Measurements from ENCODE around the gene OR10X1. TPM values are rescaled to one million over a fixed set of nuclear protein-coding genes. Genes with fewer than 3 reads are reported as not detected.

OR10X1 gene
- total and polyA plus RNA-seq, 12 donors = not detected

DNA sequence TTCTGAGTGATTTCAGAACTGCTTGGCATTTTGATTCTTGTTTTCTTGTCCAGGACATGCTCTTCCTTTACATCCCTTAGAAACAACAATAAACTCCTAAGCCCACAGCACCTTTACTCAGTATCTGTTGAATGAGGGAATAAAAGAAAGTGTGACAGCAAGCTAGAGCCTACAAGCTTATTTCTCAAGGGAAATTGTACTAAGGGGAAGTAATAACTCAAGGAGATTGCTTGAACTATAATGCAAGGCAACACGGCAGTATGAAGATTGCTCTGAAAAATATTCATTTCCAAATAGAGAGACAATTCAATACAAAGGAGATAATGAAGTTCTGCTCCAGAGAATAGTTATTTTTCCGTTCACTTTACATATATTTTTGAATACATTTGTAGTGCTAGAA, 15.8 kb downstream of the OR10X1 start:
- Histone ChIP-seq H3K4me3 (no peak overlapping the region), H3K4me1 (peaks cover 0 to 8% (median 0%) of the 10 kb centered on the region in 9 donors), H3K9me3 (no peaks in the 10 kb centered on the region), H3K27ac (no peak overlapping the region), H3K36me3 (no peaks in the 10 kb centered on the region), H3K27me3 (no peaks in the 10 kb centered on the region)
- ATAC-seq (no peak), DNase-seq (no peak)
- TF ChIP-seq CTCF (IDR thresholded peaks at IDR 0.05) = no peak
- intact Hi-C loops (cut with DNase I) = no loop called here
- 74 to 78% methylated on average over 2 of the region's 2 CpGs for WGBS, 2 donors

- TF ChIP-seq CTCF (IDR thresholded peaks at IDR 0.05) = no peak
- no peaks in the 10 kb centered on the region for H3K36me3 ChIP-seq
- H3K4me1 ChIP-seq = peaks cover 0 to 6% (median 0%) of the 10 kb centered on the region in 9 donors
- H3K27ac ChIP-seq = no peak overlapping the region
- intact Hi-C loops (cut with DNase I) = no loop called here
- WGBS, 2 donors = 76 to 88% methylated on average over 1 of the region's 1 CpG
- ATAC-seq (no peak), DNase-seq (no peak)
- H3K9me3 ChIP-seq = no peaks in the 10 kb centered on the region
- no peak overlapping the region for H3K4me3 ChIP-seq
- H3K27me3 ChIP-seq = no peaks in the 10 kb centered on the region
Measured at GRCh38 chr1:158559696-158560095, 20.0 kb downstream of the OR10X1 start.

DNA sequence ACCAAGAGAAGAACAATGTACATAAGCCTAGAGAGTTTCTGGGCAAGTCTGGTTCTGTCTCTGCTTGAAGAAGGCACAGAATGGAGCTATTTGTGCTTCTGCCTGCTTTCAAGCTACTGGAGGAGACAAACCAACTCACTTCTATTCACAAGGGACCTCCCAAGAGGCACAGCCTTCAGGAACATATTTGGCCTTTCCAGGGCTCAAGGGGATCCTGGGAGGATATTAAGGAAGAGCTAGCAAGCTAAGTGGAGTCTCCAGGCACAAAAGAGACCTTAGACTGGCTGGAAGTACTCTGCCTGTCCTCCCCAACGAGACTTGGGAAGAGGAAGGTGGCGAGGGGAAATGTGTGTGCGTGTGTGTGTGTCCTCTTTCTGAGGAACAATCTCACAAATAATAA, 25.3 kb downstream of the OR10X1 start, which contains the start of gene OR6Y1:
OR6Y1 (minus strand) TSS at position 54 of the 400 bp plus-strand sequence. CDS start 6,300 bp downstream, outside the sequence.
- H3K9me3 ChIP-seq = no peaks in the 10 kb centered on the region
- peak in 1 of 2 donors; percentile 21 for DNase-seq
- H3K4me1 ChIP-seq = no peaks in the 10 kb centered on the region
- ATAC-seq = peak in 7 of 8 donors; percentile 35 to 82 (median 55)
- H3K27me3 ChIP-seq = no peaks in the 10 kb centered on the region
- 57 to 81% methylated on average over 3 of the region's 3 CpGs for WGBS, 2 donors
- H3K4me3 ChIP-seq = peak within 1 kb of the TSS in 2 of 10 donors; percentile 2 to 6
- no peaks in the 10 kb centered on the region for H3K36me3 ChIP-seq
- intact Hi-C loops (cut with DNase I) = no loop called here
- no peak for TF ChIP-seq CTCF (IDR thresholded peaks at IDR 0.05)
- peak within 1 kb of the TSS in 7 of 10 donors; percentile 4 to 55 (median 28) for H3K27ac ChIP-seq

DNA sequence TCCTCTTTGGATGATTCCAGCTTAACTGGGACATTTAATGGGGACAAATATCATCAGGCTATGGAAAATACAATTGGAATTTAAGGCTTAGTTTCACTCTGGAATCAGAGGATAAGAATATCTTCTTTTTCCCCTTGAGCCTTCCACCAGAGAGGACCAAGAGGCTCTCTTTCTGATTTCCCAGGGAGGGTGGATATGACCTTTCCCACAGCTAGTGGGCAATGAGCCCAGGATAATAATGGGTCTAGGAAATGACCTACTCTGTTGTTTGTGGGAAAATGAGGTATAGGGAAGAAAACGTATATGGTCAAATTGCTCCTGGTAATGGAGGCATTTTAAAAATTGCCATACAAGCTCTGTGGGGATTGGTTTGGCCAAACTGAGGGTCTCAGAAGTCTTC, 27.4 kb downstream of the OR10X1 start:
- H3K4me1 ChIP-seq = no peaks in the 10 kb centered on the region
- no peak overlapping the region for H3K4me3 ChIP-seq
- H3K36me3 ChIP-seq = no peaks in the 10 kb centered on the region
- H3K27ac ChIP-seq = peak overlapping the region in 8 of 10 donors; percentile 29 to 62 (median 43)
- DNase-seq = peak in 1 of 2 donors; percentile 30
- intact Hi-C loops (cut with DNase I) = no loop called here
- H3K27me3 ChIP-seq = no peaks in the 10 kb centered on the region
- WGBS, 2 donors = 41 to 63% methylated on average over 1 of the region's 1 CpG
- ATAC-seq = peak in 1 of 8 donors; percentile 47
- H3K9me3 ChIP-seq = no peaks in the 10 kb centered on the region
- TF ChIP-seq CTCF (IDR thresholded peaks at IDR 0.05) = no peak

Measured in heart right ventricle (tissue), 16 donors.